ENCODE results near the gene LIN28B. TPM values are rescaled to one million over a fixed set of nuclear protein-coding genes. Genes with fewer than 3 reads are reported as not detected.

LIN28B gene
- total and polyA plus RNA-seq, 8 donors = 0.09 to 0.44 (median 0.29) TPM; not detected in 2

GRCh38 chr6:104957301-104958177, 632 bp downstream of the LIN28B start:
- Histone ChIP-seq H3K4me3 (no peak overlapping the region), H3K27me3 (peaks cover 83 to 86% of the 10 kb centered on the region in 2 donors)
- intact Hi-C loops (cut with DNase I) = no loop called here

GRCh38 chr6:104958178-104959025, 1.5 kb downstream of the LIN28B start:
- Histone ChIP-seq H3K36me3 (no peaks in the 10 kb centered on the region), H3K27me3 (peaks cover 74 to 78% of the 10 kb centered on the region in 2 donors), H3K27ac (no peak overlapping the region), H3K9me3 (no peaks in the 10 kb centered on the region), H3K4me3 (no peak overlapping the region), H3K4me1 (no peaks in the 10 kb centered on the region)
- DNase-seq (no peak), ATAC-seq (no peak)
- intact Hi-C loops (cut with DNase I) = no loop called here
- no peak for TF ChIP-seq CTCF (IDR thresholded peaks at IDR 0.05)

More at GRCh38 chr6:104957301-104958177, 632 bp downstream of the LIN28B start:
- TF ChIP-seq CTCF (IDR thresholded peaks at IDR 0.05) = no peak
- DNase-seq = no peak
- H3K27ac ChIP-seq = no peak overlapping the region
- H3K4me1 ChIP-seq = no peaks in the 10 kb centered on the region
- no peaks in the 10 kb centered on the region for H3K36me3 ChIP-seq
- H3K9me3 ChIP-seq = no peaks in the 10 kb centered on the region
- ATAC-seq = no peak

- intact Hi-C loops (cut with DNase I) = no loop called here
- H3K36me3 ChIP-seq = no peaks in the 10 kb centered on the region
- H3K9me3 ChIP-seq = no peaks in the 10 kb centered on the region
- DNase-seq (no peak), ATAC-seq (no peak)
- peaks cover 66 to 69% of the 10 kb centered on the region in 2 donors for H3K27me3 ChIP-seq
- H3K4me1 ChIP-seq = no peaks in the 10 kb centered on the region
- H3K27ac ChIP-seq = no peak overlapping the region
- no peak overlapping the region for H3K4me3 ChIP-seq
- no peak for TF ChIP-seq CTCF (IDR thresholded peaks at IDR 0.05)
These were observed 2.3 kb downstream of the LIN28B start for GRCh38 chr6:104959026-104959858.

- intact Hi-C loops (cut with DNase I) = no loop called here
- no peak overlapping the region for H3K27ac ChIP-seq
- no peak overlapping the region for H3K4me3 ChIP-seq
- H3K4me1 ChIP-seq = no peaks in the 10 kb centered on the region
- peaks cover 0 to 3% of the 10 kb centered on the region in 2 donors for H3K27me3 ChIP-seq
- DNase-seq (no peak), ATAC-seq (no peak)
- no peaks in the 10 kb centered on the region for H3K9me3 ChIP-seq
- no peak for TF ChIP-seq CTCF (IDR thresholded peaks at IDR 0.05)
- H3K36me3 ChIP-seq = no peaks in the 10 kb centered on the region
These were observed 12.2 kb downstream of the LIN28B start for GRCh38 chr6:104969108-104969507.

All from left lung (tissue), 10 donors.